Activated T-cell treated with anti-CD3 and anti-CD28 coated beads, Interleukin-2, amount 50 U/mL, for 48 hours (primary cell): ENCODE data around the gene TMEM255B.
"Not testable (repeated sequence)": the region's sequence is repeated elsewhere in the genome, so short reads cannot be mapped to it uniquely, and the experiment has no call there.

Experiments used
- DNase-seq, 2 experiments: peaks; one replicate each; pipeline ENCODE4 v3.0.0-alpha.2; 2020

TMEM255B gene

GRCh38 chr13:113791226-113791625, 32.2 kb downstream of the TMEM255B start:
- no peak for DNase-seq

GRCh38 chr13:113791761-113792160, 32.7 kb downstream of the TMEM255B start:
- no peak for DNase-seq

- no peak for DNase-seq
These were observed 33.3 kb downstream of the TMEM255B start for GRCh38 chr13:113792236-113792770.

- no peak for DNase-seq
These were observed 34.1 kb downstream of the TMEM255B start for GRCh38 chr13:113792886-113793717.

- DNase-seq: no peak
These were observed 34.7 kb downstream of the TMEM255B start for GRCh38 chr13:113793718-113794085.

- DNase-seq: no peak
These were observed 35.1 kb downstream of the TMEM255B start for GRCh38 chr13:113794086-113794485.

GRCh38 chr13:113794764-113795173, 35.7 kb downstream of the TMEM255B start:
- no peak for DNase-seq

- not testable (repeated sequence) for DNase-seq
These were observed 36.3 kb downstream of the TMEM255B start for GRCh38 chr13:113795362-113795761.

- DNase-seq: no peak
These were observed 37.4 kb downstream of the TMEM255B start for GRCh38 chr13:113796211-113796963.

- DNase-seq: no peak
These were observed 38.1 kb downstream of the TMEM255B start for GRCh38 chr13:113796964-113797676.

GRCh38 chr13:113798200-113798811, 39.3 kb downstream of the TMEM255B start:
- no peak for DNase-seq

GRCh38 chr13:113800576-113800926, 41.5 kb downstream of the TMEM255B start:
- DNase-seq: no peak

GRCh38 chr13:113801289-113801961, 42.4 kb downstream of the TMEM255B start:
- no peak for DNase-seq

- DNase-seq: no peak
These were observed 43.1 kb downstream of the TMEM255B start for GRCh38 chr13:113802090-113802531.

GRCh38 chr13:113802761-113803160, 43.7 kb downstream of the TMEM255B start:
- no peak for DNase-seq

- no peak for DNase-seq
These were observed 44.5 kb downstream of the TMEM255B start for GRCh38 chr13:113803409-113804016.

- DNase-seq: no peak
These were observed 45.1 kb downstream of the TMEM255B start for GRCh38 chr13:113804017-113804702.

- DNase-seq: no peak
These were observed 45.8 kb downstream of the TMEM255B start for GRCh38 chr13:113804703-113805430.

- no peak for DNase-seq
These were observed 46.5 kb downstream of the TMEM255B start for GRCh38 chr13:113805431-113806103.

GRCh38 chr13:113806104-113806471, 47.1 kb downstream of the TMEM255B start:
- DNase-seq: no peak
